ENCODE measurements around the gene ANKFN1.

ANKFN1 gene

DNA sequence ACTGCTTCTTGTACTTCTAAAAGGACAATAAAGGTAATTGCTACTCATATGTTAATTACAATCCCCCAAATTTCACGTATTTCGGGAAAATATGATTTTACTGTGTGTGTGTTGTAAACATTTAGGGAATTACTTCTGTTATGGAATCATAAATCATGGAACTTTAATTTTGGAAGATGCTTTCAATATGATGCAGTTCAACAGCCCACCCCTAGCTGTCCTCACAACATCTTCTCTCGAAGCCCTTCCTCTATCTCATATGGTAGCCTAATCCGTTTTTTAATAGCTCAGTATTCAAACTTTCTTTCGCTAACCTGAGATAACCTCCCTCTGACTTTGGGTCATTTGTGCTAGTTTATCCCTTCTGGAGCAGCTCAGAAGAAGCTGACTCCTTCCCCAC is 78.4 kb downstream of the ANKFN1 start:
- TF ChIP-seq, protein P1, sequence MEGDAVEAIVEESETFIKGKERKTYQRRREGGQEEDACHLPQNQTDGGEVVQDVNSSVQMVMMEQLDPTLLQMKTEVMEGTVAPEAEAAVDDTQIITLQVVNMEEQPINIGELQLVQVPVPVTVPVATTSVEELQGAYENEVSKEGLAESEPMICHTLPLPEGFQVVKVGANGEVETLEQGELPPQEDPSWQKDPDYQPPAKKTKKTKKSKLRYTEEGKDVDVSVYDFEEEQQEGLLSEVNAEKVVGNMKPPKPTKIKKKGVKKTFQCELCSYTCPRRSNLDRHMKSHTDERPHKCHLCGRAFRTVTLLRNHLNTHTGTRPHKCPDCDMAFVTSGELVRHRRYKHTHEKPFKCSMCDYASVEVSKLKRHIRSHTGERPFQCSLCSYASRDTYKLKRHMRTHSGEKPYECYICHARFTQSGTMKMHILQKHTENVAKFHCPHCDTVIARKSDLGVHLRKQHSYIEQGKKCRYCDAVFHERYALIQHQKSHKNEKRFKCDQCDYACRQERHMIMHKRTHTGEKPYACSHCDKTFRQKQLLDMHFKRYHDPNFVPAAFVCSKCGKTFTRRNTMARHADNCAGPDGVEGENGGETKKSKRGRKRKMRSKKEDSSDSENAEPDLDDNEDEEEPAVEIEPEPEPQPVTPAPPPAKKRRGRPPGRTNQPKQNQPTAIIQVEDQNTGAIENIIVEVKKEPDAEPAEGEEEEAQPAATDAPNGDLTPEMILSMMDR (IDR thresholded peaks at IDR 0.05), result peak; percentile 32; the same call in 1 of the 2 replicates

DNA sequence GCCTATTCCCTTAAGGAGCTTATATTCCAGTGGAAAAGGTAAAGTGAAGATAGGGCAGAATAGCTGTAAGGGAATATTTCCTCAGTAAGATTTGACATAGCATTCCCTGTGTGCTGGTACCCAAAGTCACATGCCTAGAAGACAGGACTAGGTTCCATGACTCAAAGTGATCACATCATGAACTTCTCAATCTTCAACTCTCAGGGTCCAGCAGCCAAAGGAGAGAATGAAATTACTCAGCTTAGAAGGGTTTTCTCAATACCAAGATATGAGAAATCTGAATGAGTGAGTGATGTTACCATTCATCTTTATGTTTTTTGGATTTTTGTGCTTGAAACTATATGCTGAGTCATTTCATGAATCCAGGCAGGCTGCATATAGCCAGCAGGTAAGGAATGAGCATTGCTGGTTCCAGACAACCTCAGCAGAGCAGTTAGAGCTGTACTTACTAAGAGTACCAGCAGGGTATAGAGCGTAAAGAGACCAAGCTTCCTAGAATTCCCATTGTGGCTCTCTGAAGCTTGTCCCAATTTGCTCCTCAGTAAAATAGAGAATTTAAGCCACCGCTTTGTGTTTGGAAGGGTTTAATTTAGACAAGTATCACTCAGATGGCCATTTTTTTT is 91.1 kb downstream of the ANKFN1 start:
- TF ChIP-seq, protein P1 (IDR thresholded peaks at IDR 0.05), result no peak

DNA sequence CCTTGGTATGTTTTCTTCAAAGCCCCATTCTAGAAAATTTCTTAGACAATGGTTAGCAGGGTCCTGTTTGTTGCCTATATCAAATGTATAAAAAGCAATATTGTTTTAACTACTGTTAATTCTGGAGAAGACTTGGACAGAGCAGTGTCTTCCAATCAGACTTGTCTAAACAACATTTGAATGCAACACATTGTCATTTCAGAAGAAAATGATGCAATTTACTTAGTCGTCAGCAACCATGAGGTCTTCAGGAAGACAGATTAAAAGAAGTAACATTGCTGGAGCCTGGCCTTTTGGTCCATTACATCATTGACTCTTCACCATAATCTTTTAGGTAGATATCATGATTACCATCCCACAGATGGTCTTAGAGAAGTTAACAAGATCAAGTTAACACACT is 94.5 kb downstream of the ANKFN1 start:
- TF ChIP-seq, protein P1 (IDR thresholded peaks at IDR 0.05), result no peak

DNA sequence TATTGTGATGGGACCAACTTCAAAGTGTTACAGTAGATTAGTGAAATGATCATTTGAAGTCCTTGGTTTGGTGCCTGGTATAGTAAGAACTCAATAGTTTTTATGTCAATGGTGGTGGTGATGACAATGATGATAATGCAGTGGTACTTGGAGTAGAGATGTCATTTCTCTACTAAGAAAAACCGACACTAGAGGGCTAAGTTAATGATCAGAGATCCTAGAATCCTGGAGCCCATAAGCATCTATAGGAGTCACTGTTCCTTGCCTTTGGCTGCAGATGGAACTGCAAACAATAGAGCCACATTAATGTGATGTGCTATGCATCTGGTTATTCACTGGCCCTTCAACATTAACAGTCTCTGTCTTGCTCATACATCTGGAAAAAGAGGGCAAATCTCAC is 103.8 kb downstream of the ANKFN1 start:
- TF ChIP-seq, protein P1 (IDR thresholded peaks at IDR 0.05), result no peak

DNA sequence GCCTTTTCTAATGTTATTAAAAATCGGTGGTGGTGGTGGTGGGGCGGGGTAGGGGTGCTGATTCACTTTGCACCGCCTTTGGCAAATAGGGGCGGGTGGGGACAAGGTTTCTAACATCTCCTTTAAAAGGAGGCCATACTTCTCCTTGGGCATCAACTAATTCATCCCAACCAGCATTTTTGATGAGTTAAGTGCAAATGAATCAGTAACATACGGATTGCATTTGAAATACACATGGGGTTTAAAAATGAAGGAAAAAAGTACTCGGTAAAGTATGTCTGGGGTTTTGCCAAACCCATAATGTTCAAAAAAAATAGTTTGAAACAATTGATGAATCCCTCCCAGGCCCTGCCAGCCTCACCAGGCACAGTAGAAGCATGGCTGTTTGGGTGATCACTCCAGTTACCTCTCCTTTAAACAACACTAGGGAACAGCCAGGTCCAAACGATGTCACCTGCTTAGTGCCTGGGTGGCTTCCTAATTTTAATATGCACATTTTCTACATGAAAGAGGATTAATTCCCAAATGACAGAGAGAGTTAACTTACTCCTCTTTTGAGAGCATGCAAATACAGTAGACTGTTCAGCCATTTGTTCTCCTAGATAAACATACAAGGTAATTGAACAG is 107.2 kb downstream of the ANKFN1 start:
- TF ChIP-seq, protein P1 (IDR thresholded peaks at IDR 0.05), result no peak

DNA sequence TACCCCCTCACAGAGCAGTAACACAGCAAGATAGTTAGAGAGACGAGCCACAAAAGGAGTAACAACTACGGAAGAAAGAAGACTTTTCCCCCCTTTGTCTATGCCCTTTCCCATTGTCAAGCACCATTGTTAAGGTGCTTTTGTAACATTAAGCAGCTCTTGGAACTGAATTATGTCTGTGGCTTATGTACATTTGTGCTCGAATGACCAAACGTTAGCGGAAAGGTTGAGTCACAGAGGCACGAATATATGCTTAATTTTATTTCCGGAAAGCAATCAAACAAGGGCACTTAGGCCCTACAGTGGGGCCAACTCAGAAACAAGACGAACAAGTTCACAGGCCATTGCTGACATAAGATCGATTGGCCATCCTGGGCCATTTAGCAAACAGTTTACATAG is 109.5 kb downstream of the ANKFN1 start:
- TF ChIP-seq, protein P1 (IDR thresholded peaks at IDR 0.05), result no peak

DNA sequence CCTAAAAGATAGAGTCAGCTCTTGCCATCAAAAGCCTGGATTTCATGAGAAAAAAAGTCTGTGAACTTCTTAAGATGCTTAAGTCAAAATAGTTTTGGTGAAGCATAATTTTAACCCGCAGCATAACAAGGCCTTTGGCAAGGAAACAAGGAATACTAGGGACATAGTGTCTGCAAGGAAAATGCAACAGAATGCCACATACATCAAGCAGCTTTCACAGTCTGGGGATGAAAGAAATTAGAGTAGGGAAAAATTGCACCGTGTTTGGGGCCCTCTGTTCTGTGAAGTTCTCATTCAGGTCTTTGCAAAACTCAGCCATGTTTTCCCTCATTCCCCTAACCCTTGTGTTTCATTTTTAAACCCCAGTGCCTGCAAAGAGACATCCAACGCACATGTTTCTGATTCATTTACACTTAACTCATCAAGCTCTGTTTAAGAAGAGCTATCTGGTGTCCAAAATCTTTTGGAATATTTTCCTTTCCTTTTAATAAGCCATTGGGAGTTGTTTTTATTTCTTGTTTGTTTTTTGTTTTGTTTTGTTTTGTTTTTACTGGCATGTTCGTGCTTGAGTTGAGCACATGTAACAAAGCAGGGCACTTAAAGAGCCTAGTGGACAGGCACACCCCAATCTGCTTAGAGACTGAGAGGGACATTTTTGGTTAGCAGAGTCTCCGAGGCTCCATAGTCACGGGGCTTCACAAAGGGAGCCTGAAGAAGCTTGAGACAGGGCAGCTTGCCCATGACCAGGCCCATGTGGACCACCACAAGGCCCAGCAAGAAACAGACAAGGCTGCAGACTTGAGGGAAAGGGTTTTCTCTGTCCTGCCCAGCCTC is 116.5 kb downstream of the ANKFN1 start:
- TF ChIP-seq, protein P1 (IDR thresholded peaks at IDR 0.05), result no peak

All from LNCAP (cell line).